HG03469 (cell line): ENCODE results near the gene BCAP31.
"Not testable (repeated sequence)": the region's sequence is repeated elsewhere in the genome, so short reads cannot be mapped to it uniquely, and the experiment has no call there.

Experiments used
- ATAC-seq: cut with Tn5 transposase; IDR thresholded peaks from one replicate; pipeline ENCODE4 v1.9.1; 2021; ENCODE audit warnings: mild to moderate bottlenecking, moderate library complexity, moderate number of reproducible peaks; ENCODE audit not compliant: unreplicated experiment

BCAP31 gene

DNA sequence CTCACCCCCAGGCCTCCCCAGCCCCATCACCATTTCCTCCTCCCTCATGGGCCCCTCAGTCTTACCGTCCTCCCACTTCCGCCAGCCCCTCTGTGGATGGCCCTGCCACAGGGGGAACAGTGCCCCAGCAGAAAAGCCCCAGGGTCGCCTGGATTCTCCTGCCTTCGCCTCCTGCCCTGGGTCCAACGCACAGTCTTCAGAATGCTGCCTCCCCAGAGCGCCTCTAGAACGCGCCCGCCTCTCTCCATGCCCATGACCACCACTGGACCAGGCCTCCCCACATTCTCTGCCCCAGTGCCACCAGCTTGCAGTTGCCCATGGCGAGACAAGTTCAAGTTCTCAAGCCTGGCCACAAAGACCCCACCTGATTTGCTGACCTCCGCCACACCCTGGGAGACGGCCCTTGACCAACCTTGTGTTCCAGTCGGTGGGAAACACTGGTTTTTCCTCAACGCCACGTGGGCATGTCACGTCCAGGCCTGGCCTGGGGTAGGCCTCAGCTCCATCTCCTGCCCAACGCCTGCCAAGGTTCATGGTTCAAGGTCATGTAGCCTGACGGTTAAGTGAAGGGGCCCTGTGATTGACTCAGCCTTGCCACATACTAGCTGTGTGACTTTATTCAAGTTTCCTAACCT, 39.2 kb upstream of the BCAP31 start:
- ATAC-seq, result no peak

DNA sequence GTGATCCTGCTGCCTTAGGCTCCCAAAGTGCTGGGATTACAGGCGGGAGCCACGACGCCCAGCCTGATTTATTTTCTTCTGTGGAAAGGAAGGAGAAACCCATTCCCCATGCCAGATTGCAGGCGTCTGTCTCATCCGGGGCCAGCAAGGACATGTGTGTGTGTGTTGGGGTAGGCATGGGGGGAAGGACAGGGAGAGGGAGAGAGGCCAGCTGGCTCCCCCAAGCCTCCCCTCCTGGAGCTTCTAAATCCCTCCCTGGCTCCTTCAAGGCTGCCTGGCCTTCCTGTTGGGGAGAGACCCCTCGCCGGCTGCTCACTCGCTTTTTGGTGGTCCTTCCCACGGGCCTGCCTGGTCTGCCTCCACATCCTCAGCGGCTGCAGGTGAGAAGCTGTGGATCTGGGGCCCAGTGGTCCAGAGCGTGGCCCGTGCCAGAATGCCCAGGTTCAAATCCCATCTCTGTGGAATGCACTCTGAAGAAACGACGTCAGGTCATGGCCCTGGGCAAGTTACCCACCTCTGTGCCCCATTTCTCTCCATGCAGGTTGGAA, 38.5 kb upstream of the BCAP31 start:
- no peak for ATAC-seq

DNA sequence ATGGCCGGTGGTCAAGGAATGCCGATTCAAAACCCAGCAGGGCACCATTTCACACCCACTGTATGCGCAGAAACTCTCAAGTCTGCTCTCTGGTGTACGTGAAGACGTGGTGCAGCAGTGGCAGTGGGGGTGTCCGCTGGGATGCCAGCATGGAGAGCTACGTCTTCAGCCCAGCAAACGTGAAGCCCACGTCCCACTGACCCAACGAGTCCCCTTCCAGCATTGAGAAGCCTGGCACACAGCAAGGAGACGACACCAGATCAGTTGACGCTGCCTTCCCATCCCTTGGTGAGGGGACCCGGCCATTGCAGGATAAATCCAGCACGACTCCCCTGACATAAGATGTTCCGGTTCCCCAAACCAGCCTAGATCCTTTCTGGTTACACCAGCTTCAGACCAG, 37.7 kb upstream of the BCAP31 start:
- no peak for ATAC-seq

DNA sequence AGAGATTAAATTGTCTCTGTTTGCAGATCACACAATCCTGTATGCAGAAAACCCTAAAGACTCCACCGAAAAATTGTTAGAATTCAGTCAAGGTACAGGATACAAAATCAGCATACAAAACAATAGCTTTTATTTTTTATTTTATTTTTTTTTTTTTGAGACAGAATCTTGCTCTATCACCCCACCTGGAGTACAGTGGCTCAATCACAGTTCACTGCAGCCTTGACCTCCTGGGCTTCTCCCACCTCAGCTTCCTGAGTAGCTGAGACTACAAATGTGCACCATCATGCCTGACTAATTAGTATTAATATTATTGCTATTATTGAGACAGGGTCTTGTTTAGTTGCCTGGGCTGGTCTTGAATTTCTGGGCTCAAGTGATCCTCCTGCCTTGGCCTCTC, 30.9 kb upstream of the BCAP31 start:
- no peak for ATAC-seq

DNA sequence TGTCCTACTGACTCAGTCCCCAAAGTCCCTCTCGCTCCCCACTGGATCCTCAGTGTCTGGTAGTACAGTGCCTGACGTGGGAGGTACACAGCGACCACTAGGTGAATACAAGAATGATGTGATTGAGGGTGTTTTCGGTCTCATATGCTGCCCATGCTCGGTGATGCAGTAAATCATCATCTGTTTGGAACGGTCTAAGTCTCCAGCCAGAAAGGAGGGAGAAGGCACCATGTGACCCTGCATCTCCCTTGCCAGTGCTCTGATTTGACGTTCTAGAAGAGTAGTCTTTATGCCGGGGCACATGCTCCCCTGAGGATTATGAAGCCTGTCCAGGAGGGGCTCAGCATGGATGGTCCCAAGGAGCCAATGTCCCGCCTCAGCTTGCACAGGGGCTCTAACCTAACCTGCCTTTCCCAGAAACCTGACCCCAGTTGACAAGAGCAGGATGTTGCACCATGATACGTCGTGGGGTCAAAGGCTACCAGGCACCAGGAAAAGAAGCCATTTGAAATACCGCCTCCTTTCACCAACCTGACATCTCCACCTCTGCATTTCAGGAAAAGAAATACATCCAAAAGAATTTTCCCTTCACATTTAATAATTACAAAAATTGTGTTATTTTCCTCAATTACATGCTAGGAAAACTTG, 26.1 kb upstream of the BCAP31 start:
- no peak for ATAC-seq

DNA sequence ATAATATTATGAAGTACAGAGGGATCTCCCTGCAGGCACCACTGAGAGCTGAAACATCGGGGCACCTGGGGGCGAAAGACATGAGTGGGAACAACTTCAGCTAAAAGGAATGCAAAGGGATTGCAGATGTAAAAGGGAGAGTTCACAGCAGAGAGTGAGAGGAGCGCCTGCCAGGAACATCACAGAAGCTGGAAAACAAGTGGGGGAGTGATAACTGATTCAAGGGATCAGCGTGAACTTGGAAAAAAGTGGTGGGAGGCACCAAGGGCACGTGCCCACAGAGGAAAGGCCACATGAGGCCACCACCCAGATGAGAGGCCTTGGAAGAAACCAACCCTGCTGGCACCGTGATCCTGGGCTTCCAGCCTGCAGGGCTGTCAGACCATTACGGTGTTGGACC, 24.8 kb upstream of the BCAP31 start:
- ATAC-seq, result not testable (repeated sequence)

DNA sequence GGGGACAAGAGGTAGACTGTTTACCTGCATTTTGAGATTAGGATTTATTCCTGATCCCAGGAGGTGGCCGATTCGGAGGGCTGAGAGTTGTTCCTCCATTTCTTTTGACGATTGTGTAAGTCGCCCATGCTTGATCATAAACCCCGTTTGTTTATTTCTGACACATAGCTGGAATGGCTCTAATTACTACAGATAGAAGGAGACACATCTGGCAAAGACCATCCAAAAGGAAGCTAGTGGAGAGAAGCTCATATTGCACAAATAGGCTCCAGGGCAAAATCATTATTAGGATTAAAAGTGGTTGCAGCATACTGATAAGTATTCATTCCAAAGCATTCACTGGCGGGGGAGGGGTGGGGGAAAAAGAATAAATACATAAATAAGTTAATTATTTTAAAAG, 22.8 kb upstream of the BCAP31 start:
- not testable (repeated sequence) for ATAC-seq

DNA sequence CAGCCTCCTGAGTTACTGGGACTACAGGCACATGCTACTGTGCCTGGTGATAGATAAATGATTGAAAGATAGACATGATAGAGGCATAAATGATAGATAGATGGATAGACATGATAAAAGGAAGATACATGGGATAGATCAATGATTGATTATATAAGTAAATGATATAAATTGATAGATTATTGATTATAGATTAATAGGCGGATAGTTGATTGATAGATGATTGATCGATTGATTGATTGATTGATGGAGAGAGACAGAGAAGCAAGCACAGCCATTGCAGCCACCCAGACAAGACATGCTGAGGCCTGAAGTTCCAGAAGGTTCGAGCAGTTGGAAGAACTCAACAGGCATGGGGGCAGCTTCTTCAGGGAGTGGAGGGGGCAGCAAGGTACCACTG, 22.2 kb upstream of the BCAP31 start:
- ATAC-seq, result no peak

DNA sequence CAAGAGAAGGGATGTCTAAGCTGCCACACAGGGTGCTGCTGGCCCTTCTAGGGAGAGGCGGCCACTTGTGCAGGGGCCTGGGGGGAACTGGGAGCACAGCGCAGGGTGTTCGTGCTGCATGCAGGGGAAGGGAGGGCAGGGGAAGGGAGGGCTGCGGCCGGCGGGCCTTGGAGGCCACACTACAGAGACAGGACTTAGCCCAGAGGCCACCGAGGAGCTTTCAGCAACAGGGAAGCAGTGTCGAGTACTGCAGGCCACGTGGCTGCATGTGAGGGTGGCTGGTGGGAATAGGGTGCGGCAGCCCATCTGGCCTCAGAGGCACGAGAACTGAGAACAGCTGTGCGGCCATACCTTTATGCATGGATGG, 20.9 kb upstream of the BCAP31 start:
- not testable (repeated sequence) for ATAC-seq

DNA sequence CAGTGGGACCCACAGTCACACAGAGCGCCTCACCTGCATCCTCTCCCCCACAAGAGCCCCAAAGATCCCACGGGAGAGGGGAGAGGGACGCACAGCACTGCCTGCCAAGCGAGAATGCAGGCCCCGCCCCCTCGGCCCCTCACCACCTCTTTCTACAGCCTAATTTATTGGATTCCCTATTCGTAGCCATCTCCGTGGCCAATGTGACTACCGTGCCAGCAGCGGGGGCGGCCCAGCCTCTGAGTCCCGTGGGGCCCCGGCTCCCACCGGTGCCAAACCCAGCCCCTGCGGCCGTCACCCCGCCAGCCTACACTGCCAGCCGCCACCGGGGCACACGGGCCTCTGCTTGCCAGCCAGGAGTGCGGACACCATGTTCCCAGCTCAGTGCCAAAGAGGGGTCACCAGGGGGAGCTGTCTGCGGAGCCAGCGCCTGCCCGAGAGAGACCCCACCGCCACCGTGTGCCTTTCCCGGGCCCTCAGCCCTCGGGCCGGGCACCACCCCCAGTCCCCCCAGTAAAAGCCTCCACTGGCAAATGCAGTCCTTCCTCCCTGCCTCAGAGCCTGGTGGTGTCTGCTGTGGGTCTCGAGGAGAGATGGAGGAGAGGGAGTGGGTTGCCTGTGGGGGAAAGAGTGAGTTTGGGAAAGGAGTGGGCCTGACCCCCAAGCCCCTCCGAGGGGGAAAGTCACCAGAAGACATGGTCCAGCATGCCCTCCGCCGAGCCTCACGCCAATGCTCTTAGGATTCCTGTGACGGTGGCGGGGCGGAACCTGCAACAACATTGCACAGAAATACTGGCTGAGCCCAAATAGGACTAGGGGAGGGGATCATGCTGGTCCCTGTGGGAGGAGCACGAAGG, 20.3 kb upstream of the BCAP31 start:
- no peak for ATAC-seq

DNA sequence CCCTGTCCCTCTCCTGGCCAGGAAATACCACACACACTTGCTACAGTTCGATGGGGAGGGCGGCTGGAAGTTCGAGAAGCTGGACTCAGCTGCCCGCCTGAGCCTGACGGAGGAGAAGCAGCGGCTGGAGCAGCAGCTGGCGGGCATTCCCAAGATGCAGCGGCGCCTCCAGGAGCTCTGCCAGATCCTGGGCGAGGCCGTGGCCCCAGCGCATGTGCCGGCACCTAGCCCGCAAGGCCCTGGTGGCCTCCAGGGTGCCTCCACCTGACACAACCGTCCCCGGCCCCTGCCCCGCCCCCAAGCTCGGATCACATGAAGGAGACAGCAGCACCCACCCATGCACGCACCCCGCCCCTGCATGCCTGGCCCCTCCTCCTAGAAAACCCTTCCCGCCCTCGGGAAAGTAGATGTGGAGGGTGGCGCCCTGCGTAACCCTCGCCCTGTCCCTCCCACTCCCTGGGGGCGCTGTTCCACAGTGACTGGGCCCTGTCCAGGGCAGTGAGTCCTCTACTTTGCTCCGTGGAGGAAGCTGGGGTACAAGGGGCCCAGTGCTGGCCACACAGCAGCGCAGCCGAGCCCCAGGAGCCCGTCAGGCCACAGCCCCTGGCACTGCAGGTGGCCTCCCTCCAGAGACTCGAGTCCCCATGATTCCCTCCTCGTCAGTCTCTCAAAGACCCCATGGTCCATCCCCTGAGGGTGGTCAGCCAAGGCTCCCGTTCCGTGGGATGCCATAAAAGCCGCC, 19.5 kb upstream of the BCAP31 start:
- ATAC-seq, result not testable (repeated sequence)

DNA sequence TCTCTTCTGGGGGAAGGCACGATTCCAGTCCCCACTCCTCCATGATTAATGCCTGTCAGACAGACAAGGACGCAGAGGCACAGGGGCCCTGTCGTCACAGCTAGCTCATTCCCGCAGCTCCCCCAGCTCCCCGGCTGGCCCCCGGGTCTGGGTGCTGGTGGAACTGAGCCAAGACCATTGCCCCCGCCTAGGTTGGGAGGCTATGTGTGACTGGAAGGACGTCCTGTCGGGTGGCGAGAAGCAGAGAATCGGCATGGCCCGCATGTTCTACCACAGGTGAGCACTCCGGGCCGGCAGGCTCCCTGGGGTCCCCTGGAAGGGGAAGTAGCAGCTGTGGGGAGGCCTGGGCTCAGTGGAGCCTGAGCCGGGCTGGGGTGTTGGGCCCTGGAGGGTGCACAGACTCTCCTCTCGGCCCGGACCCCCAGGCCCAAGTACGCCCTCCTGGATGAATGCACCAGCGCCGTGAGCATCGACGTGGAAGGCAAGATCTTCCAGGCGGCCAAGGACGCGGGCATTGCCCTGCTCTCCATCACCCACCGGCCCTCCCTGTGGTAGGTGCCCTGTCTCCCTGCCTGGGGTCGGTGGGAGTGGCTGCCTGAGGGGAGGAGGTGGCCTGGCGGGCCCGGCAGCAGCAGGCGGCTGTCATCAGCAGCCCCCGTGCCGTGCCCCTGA, 18.7 kb upstream of the BCAP31 start:
- ATAC-seq, result not testable (repeated sequence)

DNA sequence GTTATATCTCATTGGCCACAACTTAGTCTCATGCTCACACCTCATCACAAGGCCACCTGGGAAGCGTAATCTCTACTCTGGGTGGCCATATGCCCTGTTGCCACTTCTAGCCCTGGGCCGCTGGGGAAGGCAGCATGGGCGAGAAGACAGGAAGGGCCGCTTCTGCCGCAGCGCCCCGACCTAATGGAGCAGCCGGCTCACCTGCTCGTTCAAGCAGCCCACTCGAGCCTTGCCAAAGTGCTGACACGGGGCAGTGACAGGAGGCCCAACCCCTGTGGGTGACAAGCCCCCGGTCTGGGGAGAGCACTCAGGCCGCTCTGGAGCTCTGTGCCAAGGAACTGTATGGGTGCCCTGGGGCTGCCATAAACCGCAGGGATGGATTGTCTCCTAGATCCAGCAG, 17.9 kb upstream of the BCAP31 start:
- not testable (repeated sequence) for ATAC-seq

DNA sequence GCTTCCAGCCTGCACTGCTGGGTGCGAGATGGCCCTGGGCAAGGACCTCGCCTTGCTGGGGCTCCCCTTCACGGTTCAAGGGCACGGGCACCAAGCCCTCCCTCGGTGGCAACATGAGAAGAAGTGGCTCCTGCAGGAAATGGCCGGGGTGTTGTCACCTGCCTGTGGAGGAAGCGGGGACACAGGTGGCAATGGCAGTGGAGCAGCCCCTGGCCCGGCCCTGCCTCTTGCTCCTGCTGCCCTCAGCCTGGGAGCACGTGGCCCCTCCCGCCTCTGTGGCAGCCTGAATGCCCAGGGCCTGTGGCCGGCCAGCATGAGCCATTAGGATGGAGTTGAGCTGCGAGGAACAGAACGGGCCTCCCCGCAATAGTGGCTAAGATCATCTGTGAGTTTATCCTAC, 17.3 kb upstream of the BCAP31 start:
- no peak for ATAC-seq

DNA sequence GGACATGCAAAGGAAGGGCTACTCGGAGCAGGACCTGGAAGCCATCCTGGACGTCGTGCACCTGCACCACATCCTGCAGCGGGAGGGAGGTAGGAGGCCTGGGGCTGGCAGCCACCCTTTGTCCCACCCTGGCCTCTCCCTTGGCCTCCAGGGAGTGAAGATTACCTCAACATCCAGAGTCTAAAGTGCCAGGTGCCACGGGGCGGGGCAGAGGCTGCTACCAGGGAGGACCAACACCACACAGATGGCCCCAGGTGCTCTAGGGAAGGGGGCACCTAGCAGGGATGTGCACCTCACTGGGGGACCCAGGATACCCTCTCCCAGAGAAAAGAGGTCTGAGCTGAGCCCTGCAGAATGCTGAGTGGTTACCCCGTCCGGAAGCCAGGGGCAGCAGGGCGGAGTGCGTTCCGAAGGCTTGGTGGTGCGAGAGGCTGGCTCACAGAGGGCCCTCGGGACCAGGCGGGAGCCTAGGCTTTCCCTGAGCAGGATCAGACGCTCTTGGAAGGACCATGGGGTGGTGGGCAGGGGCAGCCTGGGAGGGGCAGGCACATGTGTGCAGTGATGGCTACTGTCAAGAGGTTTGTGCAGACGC, 16.5 kb upstream of the BCAP31 start:
- no peak for ATAC-seq

DNA sequence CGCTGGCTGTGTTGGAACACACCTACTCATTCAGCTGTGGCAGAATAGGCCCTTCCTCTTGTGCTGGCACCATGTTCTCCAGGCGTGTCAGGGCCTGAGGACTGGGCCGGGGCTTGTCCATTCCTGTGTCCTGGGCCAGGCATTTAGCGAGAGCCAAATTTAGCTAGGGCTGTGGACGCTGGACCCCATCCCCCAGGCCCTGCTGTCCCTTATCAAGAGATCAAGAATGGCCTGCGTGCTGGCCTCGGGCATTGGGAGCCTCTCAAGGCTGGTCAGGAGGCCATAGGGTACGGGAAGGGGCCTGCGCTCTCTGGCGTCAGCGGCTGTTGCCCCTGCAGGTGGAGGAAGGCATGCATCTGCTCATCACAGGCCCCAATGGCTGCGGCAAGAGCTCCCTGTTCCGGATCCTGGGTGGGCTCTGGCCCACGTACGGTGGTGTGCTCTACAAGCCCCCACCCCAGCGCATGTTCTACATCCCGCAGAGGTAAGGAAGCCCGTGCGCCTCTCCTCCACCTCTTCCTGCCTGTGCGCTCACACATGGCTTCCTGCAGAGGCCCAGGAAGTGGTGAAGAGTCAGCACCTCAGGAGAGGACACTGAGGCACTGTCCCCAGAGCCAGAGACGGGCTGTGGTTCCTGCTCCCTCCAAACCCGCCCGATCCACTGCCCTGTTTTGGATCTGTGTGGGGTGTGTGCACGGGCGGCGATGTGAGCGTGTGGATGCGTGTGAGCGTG, 15.7 kb upstream of the BCAP31 start:
- ATAC-seq, result no peak

DNA sequence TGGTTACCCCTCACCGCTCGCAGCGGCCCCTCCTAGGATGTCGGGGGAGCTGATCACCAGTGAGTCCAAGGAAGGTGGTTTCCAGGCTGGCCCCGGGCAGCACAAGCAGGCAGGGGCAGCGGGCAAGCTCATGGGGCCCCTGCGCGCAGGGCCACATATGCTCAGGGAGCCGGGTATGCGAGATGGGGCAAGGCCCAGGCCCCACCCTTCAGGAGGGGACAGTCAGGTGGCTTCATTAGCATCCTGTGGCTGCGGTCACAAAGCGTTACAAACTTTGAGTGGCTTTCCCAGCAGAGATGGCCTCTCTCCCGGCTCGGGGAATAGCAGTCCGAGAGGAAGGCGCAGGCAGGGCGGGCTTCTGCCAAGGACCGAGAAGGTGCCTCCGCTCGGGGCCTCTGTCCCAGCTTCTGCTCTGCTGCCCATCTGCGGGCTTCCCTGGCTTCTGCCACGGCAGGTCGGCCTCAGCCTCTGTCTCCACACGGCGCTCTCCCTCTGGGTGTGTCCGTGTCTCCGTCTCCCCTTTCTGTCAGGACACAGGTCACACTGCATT, 13.9 kb upstream of the BCAP31 start:
- no peak for ATAC-seq

DNA sequence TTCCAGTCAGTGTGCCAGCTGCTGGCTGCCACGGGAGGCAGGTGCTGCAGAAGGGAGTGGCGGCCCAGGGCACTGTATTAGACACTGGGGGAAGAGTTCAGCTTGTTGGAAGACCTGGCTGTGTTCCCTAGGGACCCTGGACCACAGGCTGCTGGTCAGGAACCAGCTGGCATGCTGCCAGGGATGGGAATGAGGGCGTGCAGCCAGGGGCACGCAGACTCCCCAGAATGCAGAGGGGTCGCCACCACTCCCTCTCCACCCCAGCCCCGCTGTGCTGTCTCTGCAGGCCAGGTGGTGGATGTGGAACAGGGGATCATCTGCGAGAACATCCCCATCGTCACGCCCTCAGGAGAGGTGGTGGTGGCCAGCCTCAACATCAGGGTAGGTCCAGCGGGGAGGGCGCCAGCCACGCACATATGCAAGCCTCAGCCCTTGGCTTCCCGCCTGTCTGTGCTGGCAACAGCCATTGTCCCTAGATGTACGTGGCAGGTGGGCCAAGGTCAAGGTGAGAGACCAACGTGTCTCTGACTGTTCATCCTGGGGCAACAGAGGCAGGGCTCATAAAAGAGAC, 12.8 kb upstream of the BCAP31 start:
- no peak for ATAC-seq
